HepG2 (cell line): Measurements from ENCODE around the gene CCDC14. TPM values are rescaled to one million over a fixed set of nuclear protein-coding genes. Genes with fewer than 3 reads are reported as not detected.
A peak's percentile ranks its signal among the peaks of the same experiment; 100 is the strongest.

Experiments
- ATAC-seq: fragments of 200-7000 bp; cut with Tn5 transposase; 3 replicates; pipeline ENCODE4 v1.9.1; 2020; ENCODE audit warnings: mild to moderate bottlenecking, moderate library complexity
- BruUV-seq: library from RNA; stranded (reverse); fragments of 400-500 nt; replicated peaks from 2 replicates; lab custom pipeline; 2021; lab: Mats Ljungman, UMichigan
- CTCF ChIA-PET: fragments of 300-600 bp; formaldehyde crosslinking; extraction: SDS; loops from one replicate; lab custom pipeline; 2021; ENCODE audit warnings: low total read pairs, inconsistent platforms, low intra/inter-chr PET ratio; lab: Yijun Ruan, JAX
- POLR2A ChIA-PET: fragments of 350-600 bp; sonication (Branson Sonifier 250); formaldehyde crosslinking; loops from one replicate; lab custom pipeline; 2020; ENCODE audit warnings: antibody characterized with exemption, inconsistent platforms; lab: Yijun Ruan, JAX
- DNase-seq: peaks from one replicate; pipeline ENCODE4 v3.0.0-alpha.2; 2015; ENCODE audit warnings: low spot score
- FAIRE-seq: peaks from 3 replicates; lab custom pipeline; 2011; peaks lifted over from hg19 to GRCh38; lab: Jason Lieb, UNC
- H2AFZ ChIP-seq: one replicate; pipeline ENCODE4 v1.6.1; 2011; ENCODE audit warnings: low read length, inconsistent platforms
- H3K27ac ChIP-seq: fragments of 300-600 bp; 3 replicates; pipeline ENCODE4 v1.8.0; 2011; ENCODE audit warnings: mixed run types, mild to moderate bottlenecking, mixed read lengths, low read length, inconsistent platforms; ENCODE audit not compliant: insufficient read depth; ENCODE audit errors: extremely low read length
- H3K27me3 ChIP-seq, 2 experiments: fragments of 200-600 bp in 1 of 2; 2 replicates in 1 of 2; 3 replicates in 1 of 2; pipeline versions ENCODE4 v1.6.0 to v1.8.0; 2011; ENCODE audit warnings: low read length in 2 of 2, mild to moderate bottlenecking in 2 of 2, moderate library complexity in 2 of 2, inconsistent platforms in 1 of 2; ENCODE audit not compliant: insufficient read depth in 2 of 2, control insufficient read depth in 1 of 2
- H3K36me3 ChIP-seq, 2 experiments: fragments of 200-600 bp in 1 of 2; replicated peaks in 1 of 2; 2 replicates in 1 of 2; 3 replicates in 1 of 2; pipeline versions ENCODE4 v1.5.1 to v1.8.0; 2011; ENCODE audit warnings: low read length in 2 of 2, inconsistent platforms in 1 of 2; ENCODE audit not compliant: insufficient read depth in 2 of 2, control insufficient read depth in 1 of 2
- H3K4me1 ChIP-seq: 2 replicates; pipeline ENCODE4 v1.5.1; 2012; ENCODE audit warnings: low read length, inconsistent platforms; ENCODE audit not compliant: insufficient read depth
- H3K4me2 ChIP-seq: 2 replicates; pipeline ENCODE4 v1.6.0; 2011; ENCODE audit warnings: low read depth, low read length, inconsistent platforms
- H3K4me3 ChIP-seq, 3 experiments: fragments of 200-600 bp in 1 of 3; sonication (generic), shearing (Covaris generic) in 1 of 3; replicated peaks in 1 of 3; 2 replicates each; pipeline ENCODE4 v1.5.1; 2011 to 2016; ENCODE audit warnings: low read length in 3 of 3, inconsistent platforms in 2 of 3, low read depth in 2 of 3, mild to moderate bottlenecking in 2 of 3, control low read depth in 1 of 3, mixed read lengths in 1 of 3; ENCODE audit not compliant: insufficient read depth in 1 of 3
- H3K79me2 ChIP-seq: one replicate; pipeline ENCODE4 v1.6.1; 2011; ENCODE audit warnings: low read length, inconsistent platforms; ENCODE audit not compliant: insufficient read depth
- H3K9ac ChIP-seq: 2 replicates; pipeline ENCODE4 v1.6.0; 2011; ENCODE audit warnings: mild to moderate bottlenecking, low read depth, low read length, inconsistent platforms; ENCODE audit not compliant: insufficient read depth
- H3K9me3 ChIP-seq: 2 replicates; pipeline ENCODE4 v1.5.1; 2012; ENCODE audit warnings: mild to moderate bottlenecking, low read length
- H4K20me1 ChIP-seq: 2 replicates; pipeline ENCODE4 v1.6.0; 2011; ENCODE audit warnings: inconsistent platforms, mild to moderate bottlenecking, low read length, moderate library complexity; ENCODE audit not compliant: insufficient read depth
- ATF1 ChIP-seq: IDR thresholded peaks from 2 replicates; pipeline ENCODE4 v1.6.1; 2016; ENCODE audit warnings: mild to moderate bottlenecking, control low read depth
- ATF7-NPFF ChIP-seq: sonication (generic); formaldehyde crosslinking; IDR thresholded peaks from 2 replicates; pipeline ENCODE4 v1.8.1; 2023; ENCODE audit warnings: mild to moderate bottlenecking, low read depth, missing genetic modification reagents, moderate library complexity
- DR1 ChIP-seq: sonication (generic); formaldehyde crosslinking; IDR thresholded peaks from 2 replicates; pipeline ENCODE4 v1.8.0; 2021; ENCODE audit warnings: mild to moderate bottlenecking, missing genetic modification reagents, inconsistent platforms
- EZH2 ChIP-seq: conservative IDR thresholded peaks from 2 replicates; pipeline ENCODE4 v1.6.1; 2012; ENCODE audit warnings: mild to moderate bottlenecking, low read depth, low read length, moderate library complexity
- GABPB1 ChIP-seq: IDR thresholded peaks from 2 replicates; pipeline ENCODE4 v1.6.1; 2016; ENCODE audit warnings: mild to moderate bottlenecking, missing genetic modification reagents, moderate library complexity, missing compliant biosample characterization
- GTF2F1 ChIP-seq: fragments of 150-350 bp; IDR thresholded peaks from 2 replicates; pipeline ENCODE4 v1.6.1; 2014; ENCODE audit warnings: low read length
- HNRNPLL ChIP-seq: fragments of 200-400 bp; formaldehyde crosslinking; IDR thresholded peaks from 2 replicates; pipeline ENCODE4 v1.6.1; 2017; ENCODE audit warnings: mild to moderate bottlenecking, low read depth, low read length; ENCODE audit not compliant: poor library complexity, severe bottlenecking
- MAFG ChIP-seq: sonication (generic); formaldehyde crosslinking; IDR thresholded peaks from 2 replicates; pipeline ENCODE4 v1.5.1; 2020; ENCODE audit warnings: mild to moderate bottlenecking, missing genetic modification reagents
- NFE2L2 ChIP-seq: fragments of 150-350 bp; IDR thresholded peaks from 2 replicates; pipeline ENCODE4 v1.6.1; 2014; ENCODE audit warnings: low read length
- PHF21A ChIP-seq: sonication (generic); formaldehyde crosslinking; IDR thresholded peaks from 2 replicates; pipeline ENCODE4 v1.5.0; 2020; ENCODE audit warnings: mild to moderate bottlenecking, missing genetic modification reagents
- REST ChIP-seq, 2 experiments: IDR thresholded peaks; 2 replicates each; pipeline ENCODE4 v1.6.1; 2011 to 2012; ENCODE audit warnings: low read length in 2 of 2, borderline replicate concordance in 1 of 2, low read depth in 1 of 2, mild to moderate bottlenecking in 1 of 2, moderate library complexity in 1 of 2
- TRAFD1 ChIP-seq: sonication (generic); formaldehyde crosslinking; IDR thresholded peaks from 2 replicates; pipeline ENCODE4 v1.5.1; 2020; ENCODE audit warnings: missing genetic modification reagents, mild to moderate bottlenecking, borderline replicate concordance
- ZC3H4 ChIP-seq: sonication (generic); formaldehyde crosslinking; IDR thresholded peaks from 2 replicates; pipeline ENCODE4 v1.4.0; 2020; ENCODE audit warnings: missing genetic modification reagents, borderline replicate concordance
- ZNF629 ChIP-seq: sonication (generic); formaldehyde crosslinking; conservative IDR thresholded peaks from 2 replicates; pipeline ENCODE4 v1.5.0; 2020; ENCODE audit warnings: missing genetic modification reagents
- ZNF788 ChIP-seq: sonication (generic); formaldehyde crosslinking; IDR thresholded peaks from 2 replicates; pipeline ENCODE4 v1.5.0; 2020; ENCODE audit warnings: mild to moderate bottlenecking, missing genetic modification reagents, borderline replicate concordance
- ZNF891 ChIP-seq: sonication (generic); formaldehyde crosslinking; IDR thresholded peaks from 2 replicates; pipeline ENCODE4 v1.5.0; 2020; ENCODE audit warnings: mild to moderate bottlenecking, missing genetic modification reagents
- WGBS: methylation state at CpG from one replicate; pipeline ENCODE4 v1.1.6; 2017; ENCODE audit warnings: low lambda C conversion rate; 5-methylcytosine and 5-hydroxymethylcytosine counted together
- in situ Hi-C: cut with HindIII; loops from 2 replicates; pipeline ENCODE4 v1.10.0; 2017; ENCODE audit warnings: low pct_unique_long_range_greater_than_20kb; ENCODE audit not compliant: extremely low pct_ligation_motif_present
- intact Hi-C: fragments of 100-400 bp; cut with micrococcal nuclease; formaldehyde crosslinking; loops from one replicate; pipeline ENCODE4 v1.10.0; 2022; ENCODE audit not compliant: unreplicated experiment
- polyA plus RNA-seq, 8 experiments: library from polyadenylated mRNA; depleted of rRNA in 3 of 8; stranded (reverse) in 7 of 8; unstranded in 1 of 8; fragments of >200 nt; fragmentation: Illumina TruSeq in 4 of 8; extraction: Trizol in 4 of 8; gene quantifications; 2 replicates each; pipeline versions ENCODE4 v1.2.1 to v1.2.3, GENCODE V29; 2011 to 2016; ENCODE audit warnings: low read depth in 4 of 8, missing spikeins in 1 of 8, mixed read lengths in 1 of 8; ENCODE audit not compliant: insufficient read depth in 1 of 8
- total RNA-seq, 5 experiments: library from RNA; depleted of rRNA; stranded (reverse); fragments of >200 nt; fragmentation: Illumina TruSeq; extraction: Trizol; gene quantifications; 2 replicates each; pipeline ENCODE4 v1.2.3, GENCODE V29; 2016; ENCODE audit warnings: low read depth in 1 of 5
- TF ChIP-seq, protein P1 (sequence below): sonication (generic); formaldehyde crosslinking; IDR thresholded peaks from 2 replicates; pipeline ENCODE4 v1.8.0; 2022; ENCODE audit warnings: missing genetic modification reagents, mild to moderate bottlenecking, inconsistent platforms, borderline replicate concordance

The CCDC14 gene
- total and polyA plus RNA-seq, 2 of the 13 experiments (the other 11 are each of a cell fraction or from before 2014, with no cell fraction given) = 48.7 to 49.0 TPM

DNA sequence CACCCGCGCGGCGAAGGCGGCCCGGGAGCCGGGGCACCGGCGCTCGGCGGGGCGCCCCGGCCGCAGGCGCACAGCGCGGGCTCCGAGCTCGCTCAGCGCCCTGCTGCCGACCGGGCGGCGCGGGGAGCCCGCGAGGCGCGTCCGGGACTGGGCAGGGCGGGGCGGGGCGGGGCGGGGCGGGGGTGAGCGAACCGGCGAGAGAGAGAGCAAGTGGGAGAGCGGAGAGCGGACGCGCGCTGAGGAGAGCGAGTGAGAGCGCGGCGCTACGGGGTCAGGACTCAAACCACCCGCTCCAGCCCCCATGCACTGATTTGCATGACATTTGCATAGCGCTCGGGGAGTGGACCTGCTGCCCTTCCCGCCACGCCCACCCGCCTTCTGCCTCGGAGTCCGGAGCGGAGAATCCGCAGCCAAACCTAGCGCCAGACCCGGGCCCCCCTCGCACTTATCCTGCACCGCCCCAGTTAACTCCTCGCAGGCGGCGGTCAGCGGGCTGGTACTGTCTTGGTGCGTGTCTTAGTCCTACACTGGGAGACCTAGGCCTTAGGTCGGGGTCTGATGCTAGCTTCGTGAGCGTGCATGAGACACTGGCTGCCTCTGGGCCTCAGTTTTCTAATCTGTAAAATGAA, 76.7 kb downstream of the CCDC14 start, which contains the start of gene MYLK:
Gene MYLK (minus strand): TSS at position 130 of the 629 bp plus-strand sequence. CDS start 90,491 bp downstream, outside the sequence.
- H3K9me3 ChIP-seq = no peaks in the 10 kb centered on the region
- no peaks in the 10 kb centered on the region for H4K20me1 ChIP-seq
- no peak within 1 kb of the TSS for H3K27ac ChIP-seq
- peaks cover 10% of the 10 kb centered on the region for H3K4me1 ChIP-seq
- no peak within 1 kb of the TSS for H3K9ac ChIP-seq
- ChIA-PET POLR2A (no interaction called here), CTCF (no interaction called here)
- H3K4me3 ChIP-seq = peak within 1 kb of the TSS; percentile 54 to 74 (median 71); a peak in 5 of 6 replicates
- peak; percentile 65 for DNase-seq
- BruUV-seq = no TSS peak
- in situ Hi-C loops (no loop called here), intact Hi-C loops (no loop called here)
- no CpG with 5 or more reads among the region's 70 CpGs for WGBS
- no peak for FAIRE-seq
- no peaks in the 10 kb centered on the region for H3K36me3 ChIP-seq
- ATAC-seq = peak; percentile 93
- H3K27me3 ChIP-seq = peaks cover 0 to 25% of the 10 kb centered on the region in 2 experiments; a peak in 2 of 5 replicates
- peak within 1 kb of the TSS; percentile 88 for H3K4me2 ChIP-seq
- H3K79me2 ChIP-seq = no peaks in the 10 kb centered on the region
- H2AFZ ChIP-seq = no peak within 1 kb of the TSS
- TF ChIP-seq ZNF891 (CRISPR knock-in tag) = 0 out of 2 replicates have a peak, but pooled peaks have one; percentile 31
- TF ChIP-seq ZNF629 (CRISPR knock-in tag) = peak; percentile 66
- TF ChIP-seq ZNF788 (CRISPR knock-in tag) = no peak
- TF ChIP-seq NFE2L2 = no peak
- TF ChIP-seq GABPB1 (CRISPR knock-in tag) = peak; percentile 23; the same call in 1 of the 2 replicates
- no peak for TF ChIP-seq GTF2F1
- no peak for TF ChIP-seq ATF1 (CRISPR knock-in tag)
- TF ChIP-seq TRAFD1 = no peak
- TF ChIP-seq PHF21A = no peak
- TF ChIP-seq HNRNPLL = peak; percentile 65
- TF ChIP-seq, protein P1, sequence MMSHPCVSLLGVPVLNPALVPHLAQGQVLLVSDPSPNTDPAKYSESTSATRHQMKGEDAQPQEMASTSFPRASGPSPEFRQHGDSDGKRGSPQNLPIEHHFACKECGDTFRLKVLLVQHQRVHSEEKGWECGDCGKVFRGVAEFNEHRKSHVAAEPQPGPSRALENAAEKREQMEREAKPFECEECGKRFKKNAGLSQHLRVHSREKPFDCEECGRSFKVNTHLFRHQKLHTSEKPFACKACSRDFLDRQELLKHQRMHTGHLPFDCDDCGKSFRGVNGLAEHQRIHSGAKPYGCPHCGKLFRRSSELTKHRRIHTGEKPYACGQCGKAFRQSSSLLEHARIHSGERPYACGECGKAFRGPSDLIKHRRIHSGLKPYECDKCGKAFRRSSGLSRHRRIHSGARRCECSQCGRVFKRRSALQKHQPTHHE (CRISPR knock-in tag) = no peak
- TF ChIP-seq DR1 (CRISPR knock-in tag) = no peak
- no peak for TF ChIP-seq MAFG (CRISPR knock-in tag)
- TF ChIP-seq EZH2 = no peak
- TF ChIP-seq ATF7-NPFF (CRISPR knock-in tag) = no peak
- no peak for TF ChIP-seq ZC3H4
- TF ChIP-seq REST (IDR thresholded peaks at IDR 0.05; ENCODE audit: borderline replicate concordance in 1 of 2, low read depth in 1 of 2, low read length in 2 of 2) = no peak
